Right lobe of liver (tissue), 4 donors: Measurements from ENCODE around the gene SORL1-AS1.

Experiments used
- CTCF ChIP-seq, 4 donors: fragments of 200-600 bp in 3 of 4; fragments of 450-650 bp in 1 of 4; IDR thresholded peaks; one replicate each; pipeline versions ENCODE4 v1.5.1 to v1.8.0; 2016 to 2022; ENCODE audit warnings: antibody characterized with exemption in 4 of 4, mild to moderate bottlenecking in 2 of 4
- POLR2A ChIP-seq: fragments of 450-650 bp; IDR thresholded peaks from one replicate; pipeline ENCODE4 v1.6.1; 2017; ENCODE audit warnings: antibody characterized with exemption, mild to moderate bottlenecking
- donor health status: DM: no; HTN: no; CAD: no.
- donor health status: DM: no; HTN: no; CAD: no.
- donor health status: DM: no; HTN: yes; CAD: no.

DNA sequence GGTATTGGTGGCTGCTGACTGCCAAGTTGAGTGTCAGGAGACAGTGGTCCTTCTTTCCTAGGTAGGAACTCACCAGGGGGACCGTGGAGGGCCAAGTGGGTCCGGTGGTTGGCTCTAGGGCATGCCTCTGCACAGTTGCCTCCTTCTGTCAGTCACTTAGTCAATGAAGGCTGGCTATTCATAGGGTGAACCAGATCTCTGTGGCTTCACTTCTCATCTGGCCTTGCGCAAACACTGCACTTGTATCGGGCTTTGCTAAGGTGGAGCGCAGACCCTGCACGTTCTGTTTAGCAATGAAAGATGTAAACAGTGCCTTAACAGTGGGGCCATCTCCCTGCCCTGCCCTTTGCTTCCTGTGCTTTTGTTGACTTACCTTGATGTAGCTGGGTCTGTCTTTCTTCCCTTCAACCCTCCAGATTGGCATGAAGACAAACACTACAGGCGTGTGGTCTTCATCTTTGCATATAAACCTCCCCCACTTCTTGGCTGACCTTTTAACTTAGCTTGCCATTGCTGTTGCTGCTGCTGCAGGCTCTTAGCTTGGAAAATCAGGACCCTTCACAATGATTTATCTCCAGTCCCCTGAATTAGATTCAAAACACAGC lies 6.7 kb upstream of the SORL1-AS1 start:
- TF ChIP-seq CTCF (IDR thresholded peaks at IDR 0.05) (no peak), POLR2A (no peak)
